CD4-positive, alpha-beta T cell treated with Interleukin-6 for 4 hours (primary cell): Measurements from ENCODE around the gene ATG2B.
"Not testable (repeated sequence)": the region's sequence is repeated elsewhere in the genome, so short reads cannot be mapped to it uniquely, and the experiment has no call there.

Experiments used
- DNase-seq: peaks from one replicate; pipeline ENCODE4 v3.0.0-alpha.2; 2020; ENCODE audit warnings: mixed read lengths

The ATG2B gene

GRCh38 chr14:96370528-96370927 lies 7.4 kb upstream of the ATG2B start:
- DNase-seq: no peak

GRCh38 chr14:96368534-96368933 lies 5.4 kb upstream of the ATG2B start:
- no peak for DNase-seq

GRCh38 chr14:96364962-96365361 lies 1.8 kb upstream of the ATG2B start:
- no peak for DNase-seq

GRCh38 chr14:96363751-96364336 lies 703 bp upstream of the ATG2B start:
- peak; percentile 53 for DNase-seq

GRCh38 chr14:96362071-96362964 lies 823 bp downstream of the ATG2B start:
- peak; percentile 44 for DNase-seq

GRCh38 chr14:96359959-96360358 lies 3.2 kb downstream of the ATG2B start:
- DNase-seq: no peak

- DNase-seq: no peak
These were observed 5.9 kb downstream of the ATG2B start for GRCh38 chr14:96357216-96357615.

- DNase-seq: no peak
These were observed 8.9 kb downstream of the ATG2B start for GRCh38 chr14:96354246-96354645.

- no peak for DNase-seq
These were observed 10.4 kb downstream of the ATG2B start for GRCh38 chr14:96352708-96353107.

GRCh38 chr14:96351986-96352385 lies 11.2 kb downstream of the ATG2B start:
- DNase-seq: no peak

GRCh38 chr14:96349286-96350075 lies 13.7 kb downstream of the ATG2B start:
- no peak for DNase-seq

- not testable (repeated sequence) for DNase-seq
These were observed 15.2 kb downstream of the ATG2B start for GRCh38 chr14:96347957-96348356.

GRCh38 chr14:96345669-96346068 lies 17.5 kb downstream of the ATG2B start:
- no peak for DNase-seq

- no peak for DNase-seq
These were observed 21.8 kb downstream of the ATG2B start for GRCh38 chr14:96341323-96341722.

- no peak for DNase-seq
These were observed 24.6 kb downstream of the ATG2B start for GRCh38 chr14:96338551-96338950.

- DNase-seq: no peak
These were observed 38.9 kb downstream of the ATG2B start for GRCh38 chr14:96324219-96324618.

- no peak for DNase-seq
These were observed 42.5 kb downstream of the ATG2B start for GRCh38 chr14:96320605-96321004.

GRCh38 chr14:96318836-96319235 lies 44.3 kb downstream of the ATG2B start:
- DNase-seq: no peak

- DNase-seq: no peak
These were observed 47.1 kb downstream of the ATG2B start for GRCh38 chr14:96316087-96316486.

- DNase-seq: no peak
These were observed 52.2 kb downstream of the ATG2B start for GRCh38 chr14:96310906-96311305.

GRCh38 chr14:96309896-96310330 lies 53.2 kb downstream of the ATG2B start:
- DNase-seq: no peak

- no peak for DNase-seq
These were observed 53.8 kb downstream of the ATG2B start for GRCh38 chr14:96309133-96309895.

- no peak for DNase-seq
These were observed 55.7 kb downstream of the ATG2B start for GRCh38 chr14:96307434-96307833.
